GM12801 (cell line): ENCODE data around the gene UBE2E2.

ENCODE experiments used
- CTCF ChIP-seq: IDR thresholded peaks from one replicate; pipeline ENCODE4 v1.5.1; 2011; ENCODE audit warnings: control low read depth; ENCODE audit not compliant: insufficient read length; ENCODE audit errors: extremely low read depth

UBE2E2 gene

GRCh38 chr3:23435318-23435717, 232.2 kb downstream of the UBE2E2 start:
- TF ChIP-seq CTCF = no peak

- TF ChIP-seq CTCF = no peak
These were observed 232.8 kb downstream of the UBE2E2 start for GRCh38 chr3:23435904-23436303.

GRCh38 chr3:23437484-23438145, 234.5 kb downstream of the UBE2E2 start:
- TF ChIP-seq CTCF = no peak

- no peak for TF ChIP-seq CTCF
These were observed 235.5 kb downstream of the UBE2E2 start for GRCh38 chr3:23438657-23439056.

- TF ChIP-seq CTCF = no peak
These were observed 236.0 kb downstream of the UBE2E2 start for GRCh38 chr3:23439080-23439479.

GRCh38 chr3:23440416-23441294, 237.5 kb downstream of the UBE2E2 start:
- no peak for TF ChIP-seq CTCF

GRCh38 chr3:23442598-23443383, 239.7 kb downstream of the UBE2E2 start:
- no peak for TF ChIP-seq CTCF
